Neuronal stem cell (in vitro differentiated cells): ENCODE results near the gene CETP.

Source experiments
- DNase-seq: peaks from one replicate; pipeline ENCODE4 v3.0.0-alpha.2; 2013; ENCODE audit warnings: low spot score
- H2AFZ ChIP-seq: one replicate; pipeline ENCODE4 v1.6.1; 2013; ENCODE audit warnings: mild to moderate bottlenecking, low read length, inconsistent platforms
- H2AK5ac ChIP-seq: 2 replicates; pipeline ENCODE4 v1.6.1; 2013; ENCODE audit warnings: low read depth, mild to moderate bottlenecking, inconsistent platforms, low read length, moderate library complexity, mixed read lengths
- H2BK120ac ChIP-seq: 2 replicates; pipeline ENCODE4 v1.6.1; 2013; ENCODE audit warnings: low read depth, mild to moderate bottlenecking, inconsistent platforms, low read length, moderate library complexity, mixed read lengths
- H2BK12ac ChIP-seq: one replicate; pipeline ENCODE4 v1.6.1; 2013; ENCODE audit warnings: low read length, inconsistent platforms
- H2BK15ac ChIP-seq: 2 replicates; pipeline ENCODE4 v1.6.1; 2013; ENCODE audit warnings: mild to moderate bottlenecking, low read length, inconsistent platforms, mixed read lengths
- H2BK5ac ChIP-seq: one replicate; pipeline ENCODE4 v1.6.1; 2013; ENCODE audit warnings: inconsistent platforms, mild to moderate bottlenecking, low read length, moderate library complexity
- H3K14ac ChIP-seq: one replicate; pipeline ENCODE4 v1.6.1; 2013; ENCODE audit warnings: low read length, inconsistent platforms
- H3K18ac ChIP-seq: 2 replicates; pipeline ENCODE4 v1.6.1; 2013; ENCODE audit warnings: low read length, inconsistent platforms
- H3K23ac ChIP-seq: 2 replicates; pipeline ENCODE4 v1.6.1; 2013; ENCODE audit warnings: low read depth, mild to moderate bottlenecking, mixed read lengths, low read length, inconsistent platforms; ENCODE audit not compliant: poor library complexity
- H3K27ac ChIP-seq: replicated peaks from 3 replicates; pipeline ENCODE4 v1.5.1; 2013; ENCODE audit warnings: low read length, inconsistent platforms
- H3K27me3 ChIP-seq, 3 experiments: 2 replicates each; pipeline ENCODE4 v1.6.1; 2013; ENCODE audit warnings: low read length in 3 of 3, mild to moderate bottlenecking in 2 of 3, inconsistent platforms in 1 of 3, low read depth in 1 of 3, mixed read lengths in 1 of 3, moderate library complexity in 1 of 3; ENCODE audit not compliant: control insufficient read depth in 3 of 3, insufficient read depth in 3 of 3
- H3K36me3 ChIP-seq, 2 donors: replicated peaks in 1 of 2; 2 replicates each; pipeline ENCODE4 v1.6.1; 2013; ENCODE audit warnings: low read length in 2 of 2; ENCODE audit not compliant: control insufficient read depth in 2 of 2, insufficient read depth in 2 of 2
- H3K4ac ChIP-seq: 2 replicates; pipeline ENCODE4 v1.6.1; 2013; ENCODE audit warnings: inconsistent platforms, mild to moderate bottlenecking, low read length, moderate library complexity
- H3K4me1 ChIP-seq, 2 donors: 1 replicate in 1 of 2; 2 replicates in 1 of 2; pipeline ENCODE4 v1.6.1; 2013; ENCODE audit warnings: low read length in 2 of 2, low read depth in 1 of 2; ENCODE audit not compliant: control insufficient read depth in 2 of 2, insufficient read depth in 1 of 2
- H3K4me2 ChIP-seq: one replicate; pipeline ENCODE4 v1.6.1; 2013; ENCODE audit warnings: mild to moderate bottlenecking, low read length, inconsistent platforms; ENCODE audit not compliant: insufficient read depth, poor library complexity, severe bottlenecking
- H3K4me3 ChIP-seq, 2 donors: 2 replicates each; pipeline ENCODE4 v1.5.1; 2013; ENCODE audit warnings: low read length in 2 of 2, mild to moderate bottlenecking in 2 of 2, inconsistent platforms in 1 of 2, moderate library complexity in 1 of 2
- H3K79me1 ChIP-seq: one replicate; pipeline ENCODE4 v1.6.1; 2013; ENCODE audit warnings: low read depth, mild to moderate bottlenecking, inconsistent platforms, low read length, moderate library complexity
- H3K9ac ChIP-seq: one replicate; pipeline ENCODE4 v1.6.1; 2013; ENCODE audit warnings: mild to moderate bottlenecking, low read depth, low read length, inconsistent platforms; ENCODE audit not compliant: poor library complexity
- H3K9me3 ChIP-seq, 2 donors: replicated peaks in 1 of 2; 2 replicates each; pipeline versions ENCODE3 to v1.6.1; 2013; ENCODE audit warnings: low read length in 2 of 2, mild to moderate bottlenecking in 2 of 2, inconsistent platforms in 1 of 2, low read depth in 1 of 2, mixed read lengths in 1 of 2, moderate library complexity in 1 of 2; ENCODE audit not compliant: control insufficient read depth in 2 of 2, insufficient read depth in 1 of 2
- H4K8ac ChIP-seq: one replicate; pipeline ENCODE4 v1.6.1; 2013; ENCODE audit warnings: low read depth, mild to moderate bottlenecking, inconsistent platforms, low read length, moderate library complexity
- H4K91ac ChIP-seq: one replicate; pipeline ENCODE4 v1.6.1; 2013; ENCODE audit warnings: low read length, low read depth, mild to moderate bottlenecking, inconsistent platforms; ENCODE audit not compliant: poor library complexity
- WGBS, 2 donors: extraction: QIAGEN DNeasy Blood & Tissue Kit; methylation state at CpG; one replicate each; pipeline ENCODE4 v1.1.7; 2013; ENCODE audit warnings: missing lambda C conversion rate in 2 of 2, mixed read lengths in 1 of 2; ENCODE audit not compliant: insufficient read length in 2 of 2, insufficient replicate concordance in 1 of 2; ENCODE audit errors: extremely low coverage in 2 of 2; 5-methylcytosine and 5-hydroxymethylcytosine counted together

Gene CETP

DNA sequence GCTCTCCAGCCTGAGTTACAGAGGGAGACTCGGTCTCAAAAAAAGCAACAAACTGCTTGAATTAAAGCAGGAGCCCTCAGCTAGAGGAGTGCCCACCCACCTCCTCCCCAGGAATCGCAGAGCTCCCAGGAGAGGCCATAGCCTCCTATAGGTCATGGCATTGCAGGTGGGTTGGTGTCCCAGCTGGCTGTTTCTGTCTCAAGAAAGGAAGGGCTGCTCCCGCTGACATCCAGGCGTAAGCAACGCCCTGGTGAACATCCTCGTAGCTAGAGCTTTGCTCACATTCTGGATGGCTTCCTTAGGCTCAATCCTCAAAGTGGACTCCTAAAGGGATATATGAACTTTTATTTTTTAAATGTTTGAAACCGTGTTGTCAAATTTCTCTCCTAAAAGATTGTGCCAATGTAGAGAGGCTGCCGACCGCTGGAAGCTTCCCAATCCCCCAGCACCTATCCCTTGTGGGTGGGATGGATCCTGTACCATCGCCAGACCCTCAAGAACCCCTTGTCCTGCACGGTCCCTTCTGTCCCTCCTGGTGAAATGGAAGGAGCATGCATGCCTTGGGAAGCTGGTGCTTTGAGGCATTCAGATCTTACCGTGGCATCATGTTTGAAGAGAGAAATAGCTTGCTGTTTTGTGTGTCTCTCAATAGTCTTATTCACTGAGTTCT lies 33.5 kb downstream of the CETP start:
- no peak overlapping the region for H3K14ac ChIP-seq
- H3K36me3 ChIP-seq: no peaks in the 10 kb centered on the region
- no peak overlapping the region for H2BK12ac ChIP-seq
- H3K9me3 ChIP-seq: no peaks in the 10 kb centered on the region
- H3K4ac ChIP-seq: no peak overlapping the region
- H2AK5ac ChIP-seq: no peak overlapping the region
- no peak overlapping the region for H2AFZ ChIP-seq
- H3K27ac ChIP-seq: no peak overlapping the region
- no peak overlapping the region for H2BK120ac ChIP-seq
- peaks cover 0 to 6% of the 10 kb centered on the region in 2 donors for H3K4me1 ChIP-seq
- no peak for DNase-seq
- no peak overlapping the region for H3K4me3 ChIP-seq
- no peak overlapping the region for H2BK5ac ChIP-seq
- no peak overlapping the region for H3K9ac ChIP-seq
- WGBS, 2 donors: no CpG with 5 or more reads among the region's 12 CpGs
- H3K4me2 ChIP-seq: no peak overlapping the region
- no peak overlapping the region for H3K23ac ChIP-seq
- no peak overlapping the region for H4K91ac ChIP-seq
- H3K18ac ChIP-seq: no peak overlapping the region
- H4K8ac ChIP-seq: no peak overlapping the region
- peaks cover 0 to 49% (median 9%) of the 10 kb centered on the region in 3 experiments for H3K27me3 ChIP-seq
- no peak overlapping the region for H2BK15ac ChIP-seq
- no peaks in the 10 kb centered on the region for H3K79me1 ChIP-seq

DNA sequence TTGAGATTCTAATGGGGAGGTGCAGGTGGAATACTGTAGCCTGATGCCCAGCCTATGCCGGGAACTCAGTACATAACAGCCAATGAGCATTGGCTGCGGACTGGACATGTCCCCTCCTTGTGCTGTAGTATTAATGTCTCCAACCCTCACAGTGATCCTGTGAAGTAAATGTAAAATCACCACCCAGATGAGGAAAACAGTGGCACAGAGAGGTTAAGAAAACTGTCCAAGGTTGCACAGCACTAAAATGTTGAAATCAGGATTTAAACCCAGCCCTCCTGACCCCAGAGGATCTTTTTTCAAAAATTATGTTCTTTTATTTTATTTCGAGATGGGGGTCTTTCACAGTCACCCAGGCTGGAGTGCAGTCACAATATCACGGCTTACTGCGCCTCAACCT lies 35.5 kb downstream of the CETP start:
- no CpG with 5 or more reads among the region's 5 CpGs for WGBS, 2 donors
- DNase-seq: no peak
- H2AFZ ChIP-seq: no peak overlapping the region
- no peaks in the 10 kb centered on the region for H3K79me1 ChIP-seq
- no peak overlapping the region for H3K27ac ChIP-seq
- H3K4me1 ChIP-seq: peaks cover 0 to 6% of the 10 kb centered on the region in 2 donors
- no peaks in the 10 kb centered on the region for H3K9me3 ChIP-seq
- no peak overlapping the region for H3K4me2 ChIP-seq
- H3K18ac ChIP-seq: no peak overlapping the region
- no peak overlapping the region for H3K4ac ChIP-seq
- no peak overlapping the region for H3K14ac ChIP-seq
- H4K91ac ChIP-seq: no peak overlapping the region
- H4K8ac ChIP-seq: no peak overlapping the region
- H3K36me3 ChIP-seq: no peaks in the 10 kb centered on the region
- H2AK5ac ChIP-seq: no peak overlapping the region
- no peak overlapping the region for H3K9ac ChIP-seq
- H2BK5ac ChIP-seq: no peak overlapping the region
- no peak overlapping the region for H2BK15ac ChIP-seq
- H3K4me3 ChIP-seq: no peak overlapping the region
- H3K23ac ChIP-seq: no peak overlapping the region
- peaks cover 0 to 34% (median 0%) of the 10 kb centered on the region in 3 experiments for H3K27me3 ChIP-seq
- no peak overlapping the region for H2BK12ac ChIP-seq
- no peak overlapping the region for H2BK120ac ChIP-seq

DNA sequence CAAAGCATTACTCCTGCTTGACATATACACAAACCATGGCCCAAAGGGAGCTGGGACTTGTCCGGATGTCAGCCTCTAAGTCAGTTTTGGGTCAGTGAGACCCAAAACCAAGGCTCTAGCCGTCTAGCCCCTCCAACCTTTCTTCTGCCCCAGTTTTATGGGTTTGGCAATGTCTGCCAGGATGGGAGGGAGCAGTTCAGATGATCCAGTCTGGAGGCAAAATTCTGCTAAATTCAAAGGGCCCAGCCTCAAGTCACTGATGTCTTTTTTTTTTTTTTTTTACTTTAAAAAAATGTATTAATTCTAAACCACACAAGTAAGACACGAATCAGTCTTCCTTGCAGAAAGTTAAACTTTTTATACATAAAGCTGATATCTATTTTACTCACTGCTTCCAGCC lies 36.2 kb downstream of the CETP start:
- no CpG with 5 or more reads among the region's 3 CpGs for whole genome bisulfite sequencing, 2 donors
- H3K9ac ChIP-seq: no peak overlapping the region
- no peak overlapping the region for H2AK5ac ChIP-seq
- DNase-seq: no peak
- no peak overlapping the region for H2BK15ac ChIP-seq
- H3K9me3 ChIP-seq: no peaks in the 10 kb centered on the region
- H3K23ac ChIP-seq: no peak overlapping the region
- H3K27ac ChIP-seq: no peak overlapping the region
- peak overlapping the region; percentile 23 for H3K18ac ChIP-seq
- no peaks in the 10 kb centered on the region for H3K36me3 ChIP-seq
- H3K4me1 ChIP-seq: peaks cover 0 to 6% of the 10 kb centered on the region in 2 donors
- H2BK12ac ChIP-seq: no peak overlapping the region
- no peak overlapping the region for H2BK5ac ChIP-seq
- no peak overlapping the region for H2AFZ ChIP-seq
- H2BK120ac ChIP-seq: no peak overlapping the region
- no peak overlapping the region for H4K91ac ChIP-seq
- H3K27me3 ChIP-seq: peaks cover 0 to 34% (median 0%) of the 10 kb centered on the region in 3 experiments
- H4K8ac ChIP-seq: no peak overlapping the region
- H3K4me2 ChIP-seq: no peak overlapping the region
- H3K79me1 ChIP-seq: no peaks in the 10 kb centered on the region
- no peak overlapping the region for H3K4ac ChIP-seq
- H3K14ac ChIP-seq: no peak overlapping the region
- H3K4me3 ChIP-seq: no peak overlapping the region

DNA sequence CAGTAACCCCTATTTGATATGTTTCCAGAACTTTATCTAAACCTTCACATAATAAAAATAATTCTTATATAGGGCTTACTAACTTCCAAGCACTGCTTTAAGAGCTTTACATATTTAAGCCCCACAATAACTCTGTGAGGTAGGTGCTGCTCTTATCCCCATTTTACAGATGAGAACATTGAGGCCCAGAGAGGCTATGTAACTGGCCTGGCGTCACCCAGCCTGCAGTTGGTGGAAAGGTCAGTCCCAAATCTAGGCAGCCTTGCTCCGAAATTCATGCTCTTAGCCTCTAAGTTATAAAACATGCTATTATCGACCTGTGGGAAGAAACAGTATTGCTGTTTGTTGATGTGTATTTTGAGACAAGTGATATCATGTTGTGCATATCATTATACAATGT lies 36.6 kb downstream of the CETP start:
- Histone ChIP-seq H3K18ac (no peak overlapping the region), H2AFZ (no peak overlapping the region), H3K4ac (no peak overlapping the region), H3K27ac (no peak overlapping the region), H2BK5ac (no peak overlapping the region), H3K4me1 (peaks cover 0 to 6% of the 10 kb centered on the region in 2 donors), H2BK120ac (no peak overlapping the region), H3K14ac (no peak overlapping the region), H4K91ac (no peak overlapping the region), H2BK12ac (no peak overlapping the region), H3K23ac (no peak overlapping the region), H3K36me3 (no peaks in the 10 kb centered on the region), H4K8ac (no peak overlapping the region), H2BK15ac (no peak overlapping the region), H3K27me3 (peaks cover 0 to 32% (median 0%) of the 10 kb centered on the region in 3 experiments), H3K9me3 (no peaks in the 10 kb centered on the region), H3K79me1 (no peaks in the 10 kb centered on the region), H2AK5ac (no peak overlapping the region), H3K4me2 (no peak overlapping the region), H3K4me3 (no peak overlapping the region), H3K9ac (no peak overlapping the region)
- no CpG with 5 or more reads among the region's 3 CpGs for WGBS, 2 donors
- no peak for DNase-seq
